Naive thymus-derived CD4-positive, alpha-beta T cell (primary cell): ENCODE results near the gene GYPC. TPM values are rescaled to one million over a fixed set of nuclear protein-coding genes. Genes with fewer than 3 reads are reported as not detected.

Source experiments
- ATAC-seq: fragments of 150-1000 bp; cut with Tn5 transposase; 2 replicates; pipeline ENCODE4 v1.10.0; 2021; ENCODE audit warnings: mild to moderate bottlenecking, moderate library complexity
- CTCF ChIA-PET: fragments of 350-600 bp; sonication (Branson Sonifier 250); formaldehyde crosslinking; loops from one replicate; lab custom pipeline; 2021; ENCODE audit warnings: antibody characterized with exemption; lab: Charles Lee
- POLR2A ChIA-PET: fragments of 350-600 bp; sonication (Branson Sonifier 250); formaldehyde crosslinking; loops from one replicate; lab custom pipeline; 2021; ENCODE audit warnings: antibody characterized with exemption, inconsistent platforms; lab: Charles Lee
- DNase-seq, 9 donors: peaks; one replicate each; pipeline versions ENCODE4 v3.0.0 to v3.0.0-alpha.2; 2020 to 2022; ENCODE audit warnings: mixed read lengths in 1 of 9
- H3K27ac ChIP-seq: one replicate; pipeline ENCODE4 v1.7.0; 2013; ENCODE audit warnings: mild to moderate bottlenecking, low read depth, low read length, moderate library complexity
- H3K27me3 ChIP-seq, 2 donors: one replicate each; pipeline ENCODE4 v1.7.0; 2013; ENCODE audit warnings: low read length in 2 of 2, mild to moderate bottlenecking in 2 of 2, moderate library complexity in 2 of 2; ENCODE audit not compliant: control insufficient read depth in 2 of 2, insufficient read depth in 2 of 2
- H3K36me3 ChIP-seq, 3 experiments: 1 replicate in 2 of 3; 2 replicates in 1 of 3; pipeline ENCODE4 v1.7.0; 2013; ENCODE audit warnings: low read length in 3 of 3, mild to moderate bottlenecking in 3 of 3, moderate library complexity in 1 of 3; ENCODE audit not compliant: insufficient read depth in 3 of 3, control insufficient read depth in 2 of 3
- H3K4me1 ChIP-seq, 2 donors: one replicate each; pipeline ENCODE4 v1.7.0; 2013; ENCODE audit warnings: low read length in 2 of 2, mild to moderate bottlenecking in 2 of 2, moderate library complexity in 1 of 2; ENCODE audit not compliant: control insufficient read depth in 2 of 2, insufficient read depth in 2 of 2
- H3K4me3 ChIP-seq: 2 replicates; pipeline ENCODE4 v1.7.0; 2013; ENCODE audit warnings: mild to moderate bottlenecking, low read length
- H3K9me3 ChIP-seq, 3 experiments: 1 replicate in 2 of 3; 2 replicates in 1 of 3; pipeline ENCODE4 v1.7.0; 2013; ENCODE audit warnings: low read length in 3 of 3; ENCODE audit not compliant: control insufficient read depth in 2 of 3
- H3K27ac Mint-ChIP-seq, 9 donors: one replicate each; pipeline ENCODE4 v1.8.0; 2020 to 2022; ENCODE audit warnings: mixed read lengths in 9 of 9, mild to moderate bottlenecking in 8 of 9, moderate library complexity in 5 of 9, inconsistent platforms in 2 of 9
- H3K27me3 Mint-ChIP-seq, 5 donors: one replicate each; pipeline ENCODE4 v1.8.0; 2021 to 2022; ENCODE audit warnings: mixed read lengths in 5 of 5, mild to moderate bottlenecking in 1 of 5
- H3K36me3 Mint-ChIP-seq, 5 donors: one replicate each; pipeline ENCODE4 v1.8.0; 2020 to 2022; ENCODE audit warnings: mixed read lengths in 5 of 5, mild to moderate bottlenecking in 3 of 5, inconsistent platforms in 1 of 5
- H3K4me1 Mint-ChIP-seq, 7 donors: one replicate each; pipeline ENCODE4 v1.8.0; 2020 to 2022; ENCODE audit warnings: mixed read lengths in 7 of 7, mild to moderate bottlenecking in 3 of 7, inconsistent platforms in 1 of 7
- H3K4me3 Mint-ChIP-seq, 10 donors: one replicate each; pipeline ENCODE4 v1.8.0; 2020 to 2022; ENCODE audit warnings: mild to moderate bottlenecking in 10 of 10, mixed read lengths in 10 of 10, moderate library complexity in 6 of 10, inconsistent platforms in 2 of 10
- H3K9me3 Mint-ChIP-seq, 11 donors: one replicate each; pipeline ENCODE4 v1.8.0; 2020 to 2022; ENCODE audit warnings: mixed read lengths in 11 of 11, mild to moderate bottlenecking in 4 of 11, inconsistent platforms in 1 of 11, moderate library complexity in 1 of 11
- intact Hi-C, 2 donors: fragments of 100-400 bp; cut with micrococcal nuclease; formaldehyde crosslinking; loops; one replicate each; pipeline ENCODE4 v1.15.1; 2023
- polyA plus RNA-seq, 2 donors: library from polyadenylated mRNA; unstranded; fragments of 300-500 nt; fragmentation: Illumina TruSeq; gene quantifications; one replicate each; pipeline ENCODE4 v1.2.3, GENCODE V29; 2021
- total RNA-seq, 6 experiments: library from RNA in 5 of 6; stranded (reverse) in 5 of 6; gene quantifications; 1 replicate in 5 of 6; 2 replicates in 1 of 6; pipeline ENCODE4 v1.2.3 and lab custom pipeline; 2021 to 2026

GYPC gene
- total and polyA plus RNA-seq, 7 experiments from 2014 or later, result 114 to 277 (median 140) TPM

- POLR2A ChIA-PET, result no interaction called here
- Histone ChIP-seq H3K9me3 (peaks cover 0 to 9% (median 0%) of the 10 kb centered on the region in 3 experiments), H3K36me3 (peaks cover 0 to 58% (median 0%) of the 10 kb centered on the region in 3 experiments), H3K27ac (no peak overlapping the region), H3K27me3 (no peaks in the 10 kb centered on the region), H3K4me1 (peaks cover 0 to 23% of the 10 kb centered on the region in 2 donors), H3K4me3 (no peak overlapping the region)
- peaks cover 14 to 79% (median 55%) of the 10 kb centered on the region in 5 donors for H3K36me3 Mint-ChIP-seq
- peaks cover 0 to 17% (median 11%) of the 10 kb centered on the region in 11 donors for H3K9me3 Mint-ChIP-seq
- DNase-seq (no peak), ATAC-seq (no peak)
- intact Hi-C loops, result no loop called here
- H3K4me3 Mint-ChIP-seq, result peak overlapping the region in 3 of 10 donors; percentile 5 to 50 (median 23)
- no peaks in the 10 kb centered on the region for H3K27me3 Mint-ChIP-seq
- H3K27ac Mint-ChIP-seq, result peak overlapping the region in 5 of 9 donors; percentile 2 to 88 (median 42)
- CTCF ChIA-PET, result no interaction called here
- peaks cover 32 to 84% (median 79%) of the 10 kb centered on the region in 7 donors for H3K4me1 Mint-ChIP-seq
Observed at GRCh38 chr2:126675637-126676036, 19.7 kb downstream of the GYPC start.

- H3K4me3 Mint-ChIP-seq, result peak overlapping the region in 7 of 10 donors; percentile 4 to 71 (median 39)
- H3K27me3 ChIP-seq, result no peaks in the 10 kb centered on the region
- H3K36me3 Mint-ChIP-seq, result peaks cover 19 to 80% (median 61%) of the 10 kb centered on the region in 5 donors
- H3K27ac Mint-ChIP-seq, result peak overlapping the region; percentile 0 to 88 (median 56)
- ATAC-seq (no peak), DNase-seq (no peak)
- no peak overlapping the region for H3K27ac ChIP-seq
- peaks cover 0 to 17% (median 11%) of the 10 kb centered on the region in 11 donors for H3K9me3 Mint-ChIP-seq
- H3K9me3 ChIP-seq, result peaks cover 0 to 9% (median 0%) of the 10 kb centered on the region in 3 experiments
- H3K4me3 ChIP-seq, result no peak overlapping the region
- no peaks in the 10 kb centered on the region for H3K27me3 Mint-ChIP-seq
- CTCF ChIA-PET, result no interaction called here
- intact Hi-C loops, result no loop called here
- POLR2A ChIA-PET, result no interaction called here
- peaks cover 32 to 82% (median 75%) of the 10 kb centered on the region in 7 donors for H3K4me1 Mint-ChIP-seq
- peaks cover 0 to 15% of the 10 kb centered on the region in 2 donors for H3K4me1 ChIP-seq
- peaks cover 0 to 59% (median 0%) of the 10 kb centered on the region in 3 experiments for H3K36me3 ChIP-seq
Observed at GRCh38 chr2:126676221-126677175, 20.5 kb downstream of the GYPC start.

GRCh38 chr2:126677176-126677538 is 21.2 kb downstream of the GYPC start:
- Mint-ChIP-seq H3K27me3 (no peaks in the 10 kb centered on the region), H3K27ac (peak overlapping the region; percentile 0 to 88 (median 47)), H3K4me3 (peak overlapping the region in 6 of 10 donors; percentile 4 to 56 (median 8)), H3K36me3 (peaks cover 20 to 78% (median 55%) of the 10 kb centered on the region in 5 donors), H3K9me3 (peaks cover 0 to 17% (median 11%) of the 10 kb centered on the region in 11 donors), H3K4me1 (peaks cover 25 to 82% (median 71%) of the 10 kb centered on the region in 7 donors)
- H3K27me3 ChIP-seq, result no peaks in the 10 kb centered on the region
- ChIA-PET POLR2A (no interaction called here), CTCF (no interaction called here)
- peaks cover 0 to 9% (median 0%) of the 10 kb centered on the region in 3 experiments for H3K9me3 ChIP-seq
- DNase-seq (no peak), ATAC-seq (peak; percentile 17)
- intact Hi-C loops, result no loop called here
- peaks cover 0 to 63% (median 0%) of the 10 kb centered on the region in 3 experiments for H3K36me3 ChIP-seq
- H3K4me1 ChIP-seq, result peaks cover 0 to 15% of the 10 kb centered on the region in 2 donors
- H3K27ac ChIP-seq, result no peak overlapping the region
- no peak overlapping the region for H3K4me3 ChIP-seq

GRCh38 chr2:126678269-126679065 is 22.5 kb downstream of the GYPC start:
- DNase-seq, result no peak
- H3K27me3 Mint-ChIP-seq, result no peaks in the 10 kb centered on the region
- Histone ChIP-seq H3K27me3 (no peaks in the 10 kb centered on the region), H3K4me1 (peaks cover 0 to 10% of the 10 kb centered on the region in 2 donors), H3K27ac (peak overlapping the region; percentile 37), H3K36me3 (peaks cover 0 to 60% (median 0%) of the 10 kb centered on the region in 3 experiments), H3K9me3 (peaks cover 0 to 9% (median 0%) of the 10 kb centered on the region in 3 experiments), H3K4me3 (no peak overlapping the region)
- ChIA-PET CTCF (no interaction called here), POLR2A (no interaction called here)
- peak overlapping the region; percentile 4 to 89 (median 77) for H3K27ac Mint-ChIP-seq
- peaks cover 20 to 81% (median 58%) of the 10 kb centered on the region in 5 donors for H3K36me3 Mint-ChIP-seq
- peak overlapping the region in 3 of 10 donors; percentile 2 to 17 (median 8) for H3K4me3 Mint-ChIP-seq
- intact Hi-C loops, result no loop called here
- peak; percentile 16 for ATAC-seq
- peaks cover 28 to 82% (median 73%) of the 10 kb centered on the region in 7 donors for H3K4me1 Mint-ChIP-seq
- peaks cover 0 to 16% (median 11%) of the 10 kb centered on the region in 11 donors for H3K9me3 Mint-ChIP-seq

- H3K9me3 ChIP-seq, result peaks cover 0 to 9% (median 0%) of the 10 kb centered on the region in 3 experiments
- peak overlapping the region in 1 of 10 donors; percentile 2 for H3K4me3 Mint-ChIP-seq
- DNase-seq (no peak), ATAC-seq (no peak)
- H3K36me3 ChIP-seq, result peaks cover 0 to 57% (median 0%) of the 10 kb centered on the region in 3 experiments
- intact Hi-C loops, result no loop called here
- peaks cover 20 to 83% (median 58%) of the 10 kb centered on the region in 5 donors for H3K36me3 Mint-ChIP-seq
- no peak overlapping the region for H3K27ac ChIP-seq
- CTCF ChIA-PET, result no interaction called here
- H3K27ac Mint-ChIP-seq, result peak overlapping the region in 7 of 9 donors; percentile 4 to 88 (median 50)
- peaks cover 0 to 10% of the 10 kb centered on the region in 2 donors for H3K4me1 ChIP-seq
- H3K4me3 ChIP-seq, result no peak overlapping the region
- H3K4me1 Mint-ChIP-seq, result peaks cover 31 to 85% (median 76%) of the 10 kb centered on the region in 7 donors
- H3K27me3 Mint-ChIP-seq, result no peaks in the 10 kb centered on the region
- POLR2A ChIA-PET, result interaction anchor here (0.7 kb wide), 2 partner anchors 21 to 64 kb away, joined by 3 to 6 read pairs; no protein-coding TSS in a partner anchor
- H3K9me3 Mint-ChIP-seq, result peaks cover 0 to 16% (median 11%) of the 10 kb centered on the region in 11 donors
- H3K27me3 ChIP-seq, result no peaks in the 10 kb centered on the region
Observed at GRCh38 chr2:126679094-126679713, 23.2 kb downstream of the GYPC start.
